ENCODE measurements around the gene EPHX1.

GRCh38 chr1:225780134-225780533 lies 29.8 kb upstream of the EPHX1 start:
- no peak for TF ChIP-seq CTCF (IDR thresholded peaks at IDR 0.05)
- TF ChIP-seq POLR2A (IDR thresholded peaks at IDR 0.05), result no peak

Measured in adrenal gland (tissue), 5 donors.